Activated effector memory CD4-positive, alpha-beta T cell treated with anti-CD3 and anti-CD28 coated beads, Interleukin-2, amount 50 U/mL, for 16 hours (primary cell): ENCODE data around the gene TMEM231.
"Not testable (repeated sequence)": the region's sequence is repeated elsewhere in the genome, so short reads cannot be mapped to it uniquely, and the experiment has no call there.

Experiments used
- DNase-seq: peaks from one replicate; pipeline ENCODE4 v3.0.0-alpha.2; 2020

Gene TMEM231

GRCh38 chr16:75555707-75556430 lies at the start of gene TMEM231:
Gene TMEM231, minus strand, starts transcription at chr16:75556252. Its CDS starts 43 bp downstream, at chr16:75556209.
- peak; percentile 99 for DNase-seq

GRCh38 chr16:75603241-75603640 lies 47.2 kb upstream of the TMEM231 start:
- no peak for DNase-seq

- DNase-seq, result no peak
Measured at GRCh38 chr16:75599452-75600277, 43.6 kb upstream of the TMEM231 start.

- no peak for DNase-seq
Measured at GRCh38 chr16:75593825-75594820, 38.1 kb upstream of the TMEM231 start.

GRCh38 chr16:75593308-75593707 lies 37.3 kb upstream of the TMEM231 start:
- no peak for DNase-seq

- not testable (repeated sequence) for DNase-seq
Measured at GRCh38 chr16:75591927-75592326, 35.9 kb upstream of the TMEM231 start.

GRCh38 chr16:75590920-75591843 lies 35.1 kb upstream of the TMEM231 start:
- DNase-seq, result no peak

GRCh38 chr16:75589306-75589705 lies 33.3 kb upstream of the TMEM231 start:
- no peak for DNase-seq

GRCh38 chr16:75588716-75589115 lies 32.7 kb upstream of the TMEM231 start:
- no peak for DNase-seq

- no peak for DNase-seq
Measured at GRCh38 chr16:75584108-75584507, 28.1 kb upstream of the TMEM231 start.

GRCh38 chr16:75579281-75579834 lies 23.3 kb upstream of the TMEM231 start:
- no peak for DNase-seq

GRCh38 chr16:75578725-75579124 lies 22.7 kb upstream of the TMEM231 start:
- no peak for DNase-seq

- no peak for DNase-seq
Measured at GRCh38 chr16:75578212-75578611, 22.2 kb upstream of the TMEM231 start.

- DNase-seq, result no peak
Measured at GRCh38 chr16:75576384-75576811, 20.3 kb upstream of the TMEM231 start.

GRCh38 chr16:75575958-75576357 lies 19.9 kb upstream of the TMEM231 start:
- no peak for DNase-seq

- DNase-seq, result no peak
Measured at GRCh38 chr16:75573955-75574354, 17.9 kb upstream of the TMEM231 start.

- no peak for DNase-seq
Measured at GRCh38 chr16:75572864-75573542, 17.0 kb upstream of the TMEM231 start.

GRCh38 chr16:75570396-75571065 lies 14.5 kb upstream of the TMEM231 start:
- no peak for DNase-seq

GRCh38 chr16:75567911-75568310 lies 11.9 kb upstream of the TMEM231 start:
- DNase-seq, result no peak

GRCh38 chr16:75566758-75567255 lies 10.8 kb upstream of the TMEM231 start:
- DNase-seq, result peak; percentile 73
